Stomach smooth muscle (tissue), 2 donors: ENCODE data around the gene TBX5.

Experiments
- H3K27ac ChIP-seq: one replicate; pipeline ENCODE4 v1.7.0; 2013; ENCODE audit warnings: mild to moderate bottlenecking, low read length, inconsistent platforms
- H3K27me3 ChIP-seq, 2 donors: one replicate each; pipeline ENCODE4 v1.7.0; 2013; ENCODE audit warnings: low read length in 2 of 2; ENCODE audit not compliant: insufficient read depth in 2 of 2, control insufficient read depth in 1 of 2
- H3K36me3 ChIP-seq, 2 donors: one replicate each; pipeline ENCODE4 v1.7.0; 2013; ENCODE audit warnings: low read length in 2 of 2; ENCODE audit not compliant: control insufficient read depth in 2 of 2, insufficient read depth in 2 of 2
- H3K4me1 ChIP-seq: one replicate; pipeline ENCODE4 v1.7.0; 2013; ENCODE audit warnings: low read length; ENCODE audit not compliant: control insufficient read depth, insufficient read depth
- H3K4me3 ChIP-seq, 2 donors: one replicate each; pipeline ENCODE4 v1.7.0; 2013; ENCODE audit warnings: low read length in 2 of 2
- H3K9ac ChIP-seq, 2 donors: one replicate each; pipeline ENCODE4 v1.7.0; 2013; ENCODE audit warnings: low read length in 2 of 2, mild to moderate bottlenecking in 1 of 2
- H3K9me3 ChIP-seq, 2 donors: one replicate each; pipeline ENCODE4 v1.7.0; 2013; ENCODE audit warnings: low read length in 2 of 2; ENCODE audit not compliant: control insufficient read depth in 2 of 2
- donor health status: healthy.
- donor health status: Pancreatic carcinoma.

TBX5 gene

DNA sequence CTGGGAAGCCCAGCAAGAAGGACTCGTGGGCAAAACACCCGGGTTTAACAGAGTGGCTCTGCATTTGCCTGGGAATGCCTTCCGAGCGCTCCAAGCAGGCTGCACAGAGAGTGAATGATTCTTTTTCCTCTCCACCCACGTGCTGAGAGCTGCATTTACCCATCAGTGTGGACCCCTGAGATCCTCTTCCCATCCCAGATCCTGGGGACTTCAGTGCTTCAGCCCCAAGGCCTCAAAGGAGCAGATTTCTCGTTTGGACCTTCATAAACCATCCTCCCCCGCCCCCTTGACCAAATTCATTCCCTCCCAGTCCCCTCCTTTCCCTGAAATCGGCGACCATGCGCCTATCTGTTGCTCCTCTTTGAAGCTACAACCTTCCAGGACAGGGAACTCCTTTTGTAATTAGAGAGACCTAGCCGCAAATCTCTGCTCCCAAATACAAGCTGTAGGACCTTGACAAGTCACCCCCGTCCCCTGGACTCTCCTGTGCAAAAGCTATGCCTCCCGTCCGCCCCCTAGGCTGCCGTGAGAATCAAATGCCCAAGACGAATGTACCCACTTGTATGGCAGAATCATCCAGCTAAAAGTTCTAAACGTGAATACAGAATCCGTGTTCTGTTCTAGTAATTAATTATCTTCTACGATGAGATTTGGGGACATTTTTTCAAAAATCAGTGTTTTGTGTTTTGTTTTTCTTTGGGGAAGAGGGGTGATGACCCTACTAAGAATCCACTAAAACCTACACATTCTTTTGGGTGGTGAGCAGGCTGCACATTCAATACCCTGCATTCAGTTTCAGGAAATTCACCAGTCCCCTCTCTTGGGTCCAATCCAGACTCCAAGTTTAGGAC lies 8.8 kb downstream of the TBX5 start:
- no peaks in the 10 kb centered on the region for H3K9me3 ChIP-seq
- no peak overlapping the region for H3K9ac ChIP-seq
- H3K36me3 ChIP-seq: no peaks in the 10 kb centered on the region
- no peak overlapping the region for H3K27ac ChIP-seq
- peaks cover 72 to 79% of the 10 kb centered on the region in 2 donors for H3K27me3 ChIP-seq
- no peak overlapping the region for H3K4me3 ChIP-seq
- H3K4me1 ChIP-seq: peaks cover 11% of the 10 kb centered on the region

DNA sequence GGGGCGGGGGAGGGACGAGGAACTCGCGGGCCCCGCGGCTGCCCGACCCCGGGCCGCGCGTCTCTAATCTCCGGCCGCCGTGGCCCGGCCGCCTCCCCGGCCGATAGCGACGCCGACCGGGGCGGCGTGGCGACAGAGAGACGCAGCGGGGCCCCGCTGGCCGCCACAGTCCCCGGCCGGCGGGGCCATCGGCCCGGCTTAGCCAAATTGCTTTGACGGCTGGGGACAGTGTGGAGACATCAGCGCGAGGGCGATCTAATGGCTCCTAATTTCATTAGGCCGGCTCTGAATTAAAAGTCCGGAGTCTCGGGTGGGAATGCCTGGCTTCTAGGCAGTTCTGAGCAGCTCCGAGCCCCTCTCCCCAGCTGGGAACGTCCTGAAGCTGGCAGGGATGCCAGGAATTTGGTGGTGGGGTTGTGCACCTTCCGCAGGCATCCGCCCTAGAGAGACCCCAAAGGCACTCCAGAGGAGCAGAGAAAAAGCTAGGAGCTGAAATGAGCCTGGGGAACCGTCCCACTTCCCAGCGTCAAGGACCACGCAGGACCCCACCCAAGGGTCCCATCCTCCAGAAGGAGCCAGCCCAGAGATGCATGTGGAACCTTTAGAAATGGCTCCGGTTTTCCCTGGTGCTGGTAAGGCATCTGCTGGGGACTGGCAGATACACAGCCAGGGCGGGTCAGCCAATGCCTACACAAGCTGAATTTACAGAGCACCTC lies 9.6 kb downstream of the TBX5 start:
- H3K4me3 ChIP-seq: peak overlapping the region in 1 of 2 donors; percentile 3
- no peaks in the 10 kb centered on the region for H3K9me3 ChIP-seq
- no peak overlapping the region for H3K9ac ChIP-seq
- H3K36me3 ChIP-seq: no peaks in the 10 kb centered on the region
- H3K4me1 ChIP-seq: peaks cover 11% of the 10 kb centered on the region
- H3K27me3 ChIP-seq: peaks cover 72 to 74% of the 10 kb centered on the region in 2 donors
- no peak overlapping the region for H3K27ac ChIP-seq

DNA sequence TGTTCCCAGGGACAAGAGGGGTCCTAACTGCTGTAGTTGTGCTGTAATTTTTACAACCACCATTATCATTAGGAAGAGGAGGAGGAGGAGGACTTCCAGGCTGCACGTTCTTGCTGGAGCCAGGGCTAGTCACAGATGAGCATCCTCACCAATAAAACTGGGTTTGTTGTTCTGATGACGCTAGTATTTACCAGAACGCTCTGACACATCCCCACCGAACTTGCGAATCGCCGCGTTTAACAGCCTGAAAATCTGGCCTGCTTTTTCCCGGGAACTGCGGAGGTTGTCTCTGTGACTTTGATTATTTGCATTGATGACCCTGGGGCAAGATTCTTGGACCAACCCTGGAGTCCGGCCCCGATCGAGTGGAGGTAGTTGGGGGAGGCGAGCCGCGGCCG lies 10.2 kb downstream of the TBX5 start:
- Histone ChIP-seq H3K9ac (no peak overlapping the region), H3K4me3 (no peak overlapping the region), H3K27me3 (peaks cover 71 to 75% of the 10 kb centered on the region in 2 donors), H3K4me1 (peaks cover 10% of the 10 kb centered on the region), H3K9me3 (no peaks in the 10 kb centered on the region), H3K27ac (no peak overlapping the region), H3K36me3 (no peaks in the 10 kb centered on the region)

DNA sequence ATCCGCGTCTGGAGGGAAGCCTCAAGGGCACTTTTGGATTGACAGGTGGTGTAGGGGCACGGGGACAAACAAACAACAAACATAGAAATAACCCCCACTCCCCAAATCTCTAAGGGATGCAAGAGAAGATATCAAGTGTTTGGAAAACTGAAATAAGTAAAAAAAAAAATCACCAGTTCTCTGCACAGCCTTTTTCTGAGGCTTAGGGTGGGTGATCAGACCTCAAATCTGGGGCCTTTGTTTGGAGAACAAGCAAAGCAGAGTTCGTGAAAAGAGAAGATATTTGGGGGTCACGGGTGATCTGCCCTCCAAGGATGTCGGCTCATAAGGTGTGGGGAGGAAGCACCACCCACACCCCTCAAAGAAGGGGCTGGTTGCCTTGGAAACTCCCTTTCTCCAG lies 10.7 kb downstream of the TBX5 start:
- Histone ChIP-seq H3K4me1 (peaks cover 10% of the 10 kb centered on the region), H3K27me3 (peaks cover 68 to 75% of the 10 kb centered on the region in 2 donors), H3K27ac (no peak overlapping the region), H3K9me3 (no peaks in the 10 kb centered on the region), H3K36me3 (no peaks in the 10 kb centered on the region), H3K9ac (no peak overlapping the region), H3K4me3 (no peak overlapping the region)

DNA sequence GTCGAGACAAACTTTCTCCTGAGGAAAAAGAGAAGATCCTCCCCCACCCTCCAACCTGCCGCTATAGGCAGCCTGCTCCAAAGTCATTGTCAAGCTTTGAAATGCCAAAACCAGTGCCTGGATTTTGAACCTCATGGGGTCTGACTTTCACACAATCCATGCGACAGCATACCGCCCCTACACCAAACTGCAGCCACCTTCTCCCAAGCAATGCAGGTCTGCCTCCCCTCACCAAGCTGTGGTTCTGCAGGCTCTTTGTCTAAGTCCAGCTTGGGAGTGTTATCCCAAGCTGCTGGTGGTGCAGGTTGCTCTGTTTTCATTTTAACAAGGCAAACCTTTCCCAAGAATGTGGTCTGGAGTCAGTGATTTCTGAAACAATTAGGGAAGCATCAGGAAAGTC lies 12.4 kb downstream of the TBX5 start:
- Histone ChIP-seq H3K27me3 (peaks cover 56 to 59% of the 10 kb centered on the region in 2 donors), H3K27ac (no peak overlapping the region), H3K9ac (no peak overlapping the region), H3K9me3 (no peaks in the 10 kb centered on the region), H3K36me3 (no peaks in the 10 kb centered on the region), H3K4me3 (no peak overlapping the region), H3K4me1 (peaks cover 10% of the 10 kb centered on the region)

DNA sequence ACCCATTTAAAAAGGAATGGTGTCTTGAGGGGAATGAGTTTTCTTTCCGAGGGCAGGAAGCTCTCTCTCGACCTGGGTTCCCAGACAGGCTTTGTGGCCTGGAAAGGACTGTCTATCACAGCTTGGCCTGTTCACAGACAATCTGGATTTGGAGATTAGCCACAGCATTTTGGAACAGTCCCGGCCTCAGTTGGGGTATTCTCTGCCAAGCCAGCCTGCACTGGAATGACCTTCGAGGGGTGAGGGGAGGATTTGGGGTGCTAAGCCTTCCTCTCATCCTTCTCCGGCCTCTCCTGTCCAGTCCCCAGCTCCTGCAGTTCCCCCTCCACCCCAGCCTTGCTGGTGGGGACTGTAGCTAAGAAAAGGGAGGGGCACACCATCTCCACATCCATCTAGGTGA lies 13.0 kb downstream of the TBX5 start:
- H3K36me3 ChIP-seq: no peaks in the 10 kb centered on the region
- peaks cover 10% of the 10 kb centered on the region for H3K4me1 ChIP-seq
- H3K9ac ChIP-seq: no peak overlapping the region
- no peak overlapping the region for H3K4me3 ChIP-seq
- H3K9me3 ChIP-seq: no peaks in the 10 kb centered on the region
- no peak overlapping the region for H3K27ac ChIP-seq
- H3K27me3 ChIP-seq: peaks cover 49 to 52% of the 10 kb centered on the region in 2 donors

DNA sequence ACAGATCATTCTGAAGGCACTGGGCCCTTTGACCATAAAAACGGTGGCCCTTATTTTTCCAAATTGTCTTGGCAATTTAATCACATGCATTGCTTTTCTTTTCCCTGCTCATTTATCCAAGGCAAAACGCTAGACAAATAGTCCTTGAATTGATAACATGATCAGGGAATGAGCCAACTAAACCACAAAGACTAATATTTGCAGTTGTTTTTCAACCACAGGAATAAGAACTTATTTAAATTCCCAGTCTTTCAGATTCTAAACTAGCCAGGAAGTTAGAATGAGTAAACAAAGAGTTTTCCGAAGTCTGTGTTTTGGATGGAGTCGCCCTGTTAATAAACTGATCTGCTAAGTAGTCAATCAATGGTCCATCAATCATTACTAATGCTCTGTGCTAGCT lies 14.9 kb downstream of the TBX5 start:
- Histone ChIP-seq H3K9me3 (no peaks in the 10 kb centered on the region), H3K27ac (no peak overlapping the region), H3K4me3 (no peak overlapping the region), H3K27me3 (peaks cover 33 to 35% of the 10 kb centered on the region in 2 donors), H3K36me3 (no peaks in the 10 kb centered on the region), H3K4me1 (peaks cover 7% of the 10 kb centered on the region), H3K9ac (no peak overlapping the region)

DNA sequence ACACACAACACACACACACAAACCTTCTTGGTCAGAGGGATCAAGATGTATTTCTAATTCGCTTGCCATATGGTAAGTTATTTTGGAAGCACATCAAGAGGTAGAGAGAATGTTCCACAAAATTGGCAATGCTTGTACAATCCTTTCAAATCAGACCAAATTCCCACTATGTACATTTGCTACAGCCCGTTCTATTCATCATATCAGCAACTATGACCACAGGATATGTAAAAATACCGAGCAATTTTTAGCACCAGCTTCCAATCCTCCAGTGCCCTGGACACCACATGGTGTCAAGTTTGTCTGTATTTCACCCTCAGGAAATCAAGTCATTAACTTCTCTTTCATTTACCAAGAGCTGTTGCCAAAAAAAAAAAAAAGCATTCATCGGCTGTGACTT lies 21.2 kb downstream of the TBX5 start:
- Histone ChIP-seq H3K36me3 (no peaks in the 10 kb centered on the region), H3K4me3 (no peak overlapping the region), H3K27me3 (peaks cover 0 to 14% of the 10 kb centered on the region in 2 donors), H3K9me3 (peaks cover 0 to 3% of the 10 kb centered on the region in 2 donors), H3K4me1 (no peaks in the 10 kb centered on the region), H3K27ac (no peak overlapping the region), H3K9ac (no peak overlapping the region)

DNA sequence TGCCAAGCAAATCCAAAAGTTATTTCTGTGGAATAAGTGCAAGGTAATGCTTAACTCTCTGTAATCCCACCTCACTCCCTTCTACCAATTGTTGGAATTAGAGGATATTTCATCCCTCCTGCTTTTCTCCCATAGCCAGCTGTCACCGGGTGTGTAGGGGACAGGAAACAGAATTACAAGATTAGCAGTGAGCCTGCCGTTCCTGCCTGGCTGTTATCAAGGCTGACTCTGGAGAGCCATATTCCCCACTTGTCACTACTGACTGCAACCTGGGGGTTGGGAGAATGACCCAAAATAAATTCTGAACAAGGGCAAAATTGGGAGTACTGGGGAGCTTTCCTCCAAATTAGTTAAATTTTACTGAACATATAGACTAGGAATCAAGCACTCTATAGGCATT lies 24.8 kb downstream of the TBX5 start:
- Histone ChIP-seq H3K9me3 (peaks cover 0 to 3% of the 10 kb centered on the region in 2 donors), H3K4me1 (no peaks in the 10 kb centered on the region), H3K27ac (no peak overlapping the region), H3K27me3 (peaks cover 0 to 16% of the 10 kb centered on the region in 2 donors), H3K4me3 (no peak overlapping the region), H3K9ac (no peak overlapping the region), H3K36me3 (no peaks in the 10 kb centered on the region)

DNA sequence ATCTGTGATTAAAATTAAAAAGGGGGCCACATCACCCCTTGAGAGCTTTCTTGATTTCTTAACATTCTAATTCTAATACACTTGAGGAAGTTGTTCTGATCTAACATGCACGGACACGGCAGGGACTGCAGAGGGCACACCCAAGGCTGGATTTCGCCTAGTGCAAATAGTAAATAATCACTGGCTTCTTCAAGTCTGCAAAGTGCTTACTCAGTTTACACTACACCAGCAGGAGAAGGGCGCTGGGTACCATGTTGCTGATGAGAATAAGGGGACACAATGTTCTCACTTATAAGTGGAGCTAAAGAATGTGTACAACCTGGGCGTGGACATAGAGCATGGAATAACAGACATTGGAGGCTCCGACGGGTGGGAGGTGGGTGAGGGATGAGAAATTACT lies 34.2 kb downstream of the TBX5 start:
- H3K27me3 ChIP-seq: peaks cover 0 to 8% of the 10 kb centered on the region in 2 donors
- no peak overlapping the region for H3K9ac ChIP-seq
- no peaks in the 10 kb centered on the region for H3K9me3 ChIP-seq
- no peaks in the 10 kb centered on the region for H3K36me3 ChIP-seq
- no peaks in the 10 kb centered on the region for H3K4me1 ChIP-seq
- no peak overlapping the region for H3K4me3 ChIP-seq
- H3K27ac ChIP-seq: no peak overlapping the region

DNA sequence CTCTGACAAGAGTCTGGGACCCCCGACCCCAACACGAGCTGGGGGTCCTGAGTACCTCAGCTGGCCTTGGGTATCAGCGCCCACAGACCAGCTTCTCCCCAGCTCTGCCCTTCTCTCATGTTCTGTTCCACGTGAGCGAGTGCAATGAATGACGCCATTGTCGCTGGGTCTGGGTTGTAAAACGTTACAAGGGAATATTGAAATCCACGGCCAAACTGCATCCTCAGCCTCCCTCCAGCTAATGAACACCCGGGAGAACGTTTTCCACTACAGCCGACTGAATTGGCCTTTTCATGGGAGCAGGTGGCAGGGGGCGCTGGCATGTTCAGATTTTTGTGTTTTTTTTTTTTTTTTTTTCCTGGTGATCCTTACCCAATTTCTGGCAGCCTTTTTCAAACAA lies 34.7 kb downstream of the TBX5 start:
- H3K9ac ChIP-seq: no peak overlapping the region
- H3K27ac ChIP-seq: no peak overlapping the region
- no peaks in the 10 kb centered on the region for H3K9me3 ChIP-seq
- H3K36me3 ChIP-seq: no peaks in the 10 kb centered on the region
- H3K4me1 ChIP-seq: no peaks in the 10 kb centered on the region
- peaks cover 0 to 8% of the 10 kb centered on the region in 2 donors for H3K27me3 ChIP-seq
- H3K4me3 ChIP-seq: no peak overlapping the region
